Stimulated activated memory B cell treated with anti-CD40 and anti-IgM and Interleukin-4, amounts not matched to agents 10 μg/mL and 1 μg/mL and 100 μg/mL, for 72 hours (primary cell): ENCODE data around the gene FUNDC2.

ENCODE experiments used
- ATAC-seq: fragments of 150-1000 bp; cut with Tn5 transposase; 2 replicates; pipeline ENCODE4 v1.10.0; 2021
- H3K27ac Mint-ChIP-seq: one replicate; pipeline ENCODE4 v1.8.0; 2022; ENCODE audit warnings: mild to moderate bottlenecking, mixed read lengths
- H3K27me3 Mint-ChIP-seq: one replicate; pipeline ENCODE4 v1.8.0; 2022; ENCODE audit warnings: mixed read lengths
- H3K36me3 Mint-ChIP-seq: one replicate; pipeline ENCODE4 v1.8.0; 2022; ENCODE audit warnings: mixed read lengths
- H3K4me1 Mint-ChIP-seq: one replicate; pipeline ENCODE4 v1.8.0; 2022; ENCODE audit warnings: mixed read lengths
- H3K4me3 Mint-ChIP-seq: one replicate; pipeline ENCODE4 v1.8.0; 2022; ENCODE audit warnings: mild to moderate bottlenecking, moderate library complexity, mixed read lengths
- H3K9me3 Mint-ChIP-seq: one replicate; pipeline ENCODE4 v1.8.0; 2022; ENCODE audit warnings: mixed read lengths

The FUNDC2 gene

DNA sequence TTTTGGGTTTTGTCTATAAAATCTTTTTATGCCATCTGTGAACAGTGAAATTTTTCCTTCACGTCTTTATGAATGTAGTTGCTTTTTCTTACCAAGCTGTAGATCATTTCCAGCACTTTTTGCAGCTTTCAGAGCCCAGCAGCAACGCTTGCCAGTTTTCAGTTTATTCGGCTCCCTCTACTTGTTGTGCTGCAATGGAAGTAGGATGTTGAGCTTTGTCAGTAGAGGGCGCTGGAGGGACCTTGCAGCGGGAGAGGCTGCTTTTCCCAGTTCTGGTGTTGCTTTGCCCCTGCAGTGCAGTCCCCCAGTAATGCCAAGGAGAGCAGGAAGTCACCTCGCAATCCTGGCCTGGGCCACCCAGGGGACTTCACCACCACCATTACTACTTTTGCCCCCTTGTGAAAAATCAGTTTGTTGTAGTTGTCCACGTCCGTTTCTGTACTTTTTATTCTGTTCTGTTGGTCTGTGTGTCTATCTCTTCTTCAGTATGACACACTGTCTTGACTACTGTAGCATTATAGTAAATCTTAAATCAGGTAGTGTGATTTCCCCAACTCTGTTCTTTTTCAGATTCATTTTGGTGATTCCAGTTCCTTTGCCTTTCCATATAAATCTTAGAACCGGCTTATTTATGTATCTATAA, 22.5 kb downstream of the FUNDC2 start:
- no peak for ATAC-seq
- no peak overlapping the region for H3K27ac Mint-ChIP-seq
- H3K27me3 Mint-ChIP-seq: no peaks in the 10 kb centered on the region
- no peak overlapping the region for H3K4me3 Mint-ChIP-seq
- H3K9me3 Mint-ChIP-seq: no peaks in the 10 kb centered on the region
- H3K4me1 Mint-ChIP-seq: peaks cover 4% of the 10 kb centered on the region
- H3K36me3 Mint-ChIP-seq: peaks cover 27% of the 10 kb centered on the region

DNA sequence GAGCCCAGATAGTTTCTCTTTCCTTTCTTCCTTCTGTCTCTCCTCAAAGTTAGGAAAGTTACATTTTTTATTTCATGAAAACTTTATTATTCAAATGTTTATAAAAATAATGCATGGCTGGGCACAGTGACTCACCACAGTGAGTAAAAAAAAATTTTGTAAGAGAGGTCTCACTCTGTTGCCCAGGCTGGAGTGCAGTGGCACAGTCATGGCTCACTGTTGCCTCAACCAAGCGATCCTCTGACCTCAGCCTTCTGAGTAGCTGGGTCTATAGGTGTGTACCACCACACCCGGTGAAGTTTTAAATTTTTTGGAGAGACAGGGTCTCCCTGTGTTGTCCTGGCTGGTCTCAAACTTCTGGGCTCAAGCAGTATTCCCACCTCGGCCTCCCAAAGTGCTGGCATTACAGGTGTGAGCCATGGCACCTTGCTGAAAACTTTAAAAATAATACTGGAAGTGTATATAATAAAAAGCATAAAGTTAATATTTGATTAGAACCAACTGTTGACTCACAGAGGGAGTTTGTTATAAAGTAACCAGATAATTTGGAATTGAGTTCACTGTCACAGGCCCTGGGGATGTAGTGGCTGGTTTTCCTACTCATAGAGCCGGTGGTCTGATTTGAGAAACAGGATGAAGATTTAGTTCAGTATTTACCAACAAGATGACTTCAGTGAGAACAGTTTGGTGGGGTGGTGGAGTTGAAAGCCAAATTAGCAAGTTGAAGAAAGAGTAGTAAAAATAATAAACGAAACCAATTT, 26.3 kb downstream of the FUNDC2 start:
- Mint-ChIP-seq H3K36me3 (peaks cover 10% of the 10 kb centered on the region), H3K27ac (peak overlapping the region; percentile 48), H3K4me3 (no peak overlapping the region), H3K9me3 (no peaks in the 10 kb centered on the region), H3K4me1 (no peaks in the 10 kb centered on the region), H3K27me3 (no peaks in the 10 kb centered on the region)
- ATAC-seq: no peak

DNA sequence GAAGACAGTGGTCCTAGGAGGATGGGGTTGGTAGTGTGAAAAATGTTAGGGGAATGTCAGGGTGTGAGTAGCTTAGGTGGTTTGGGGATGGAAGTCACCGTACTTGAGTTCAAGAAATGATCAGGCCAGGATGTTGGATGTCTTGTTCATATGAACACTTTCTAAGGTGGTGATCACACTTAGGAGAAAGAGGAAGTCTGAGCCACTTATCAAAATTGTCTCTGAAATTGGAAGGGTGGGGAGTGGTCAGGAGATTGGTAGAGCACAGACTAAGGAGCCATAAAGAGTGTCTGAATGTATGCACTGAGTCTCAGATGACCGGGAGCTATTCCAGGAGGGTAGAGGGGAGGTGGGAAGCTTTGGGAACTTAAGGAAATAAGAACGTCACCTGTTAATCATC, 27.0 kb downstream of the FUNDC2 start:
- peaks cover 10% of the 10 kb centered on the region for H3K36me3 Mint-ChIP-seq
- no peak for ATAC-seq
- no peaks in the 10 kb centered on the region for H3K9me3 Mint-ChIP-seq
- no peaks in the 10 kb centered on the region for H3K4me1 Mint-ChIP-seq
- H3K27ac Mint-ChIP-seq: peak overlapping the region; percentile 48
- H3K27me3 Mint-ChIP-seq: no peaks in the 10 kb centered on the region
- no peak overlapping the region for H3K4me3 Mint-ChIP-seq

DNA sequence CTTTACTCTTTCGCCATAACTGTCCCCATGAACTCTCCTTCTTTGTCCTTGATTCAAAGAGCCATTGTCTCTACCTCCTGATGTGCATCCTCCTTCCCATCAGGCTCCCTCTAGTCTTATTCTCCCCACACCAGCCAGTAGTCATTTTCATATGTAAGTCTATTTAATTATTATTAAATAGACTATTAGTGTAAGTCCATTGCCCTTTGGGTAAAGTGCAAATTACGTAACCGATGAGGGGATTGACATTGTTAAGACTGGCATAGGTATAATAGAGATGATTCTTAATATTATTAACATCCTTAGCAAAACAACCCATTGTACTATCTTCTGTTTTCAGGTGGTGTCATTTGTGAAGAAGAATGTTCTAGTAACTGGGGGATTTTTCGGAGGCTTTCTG, 27.6 kb downstream of the FUNDC2 start:
- Mint-ChIP-seq H3K4me3 (no peak overlapping the region), H3K27me3 (no peaks in the 10 kb centered on the region), H3K9me3 (no peaks in the 10 kb centered on the region), H3K4me1 (no peaks in the 10 kb centered on the region), H3K36me3 (peaks cover 10% of the 10 kb centered on the region), H3K27ac (no peak overlapping the region)
- no peak for ATAC-seq

DNA sequence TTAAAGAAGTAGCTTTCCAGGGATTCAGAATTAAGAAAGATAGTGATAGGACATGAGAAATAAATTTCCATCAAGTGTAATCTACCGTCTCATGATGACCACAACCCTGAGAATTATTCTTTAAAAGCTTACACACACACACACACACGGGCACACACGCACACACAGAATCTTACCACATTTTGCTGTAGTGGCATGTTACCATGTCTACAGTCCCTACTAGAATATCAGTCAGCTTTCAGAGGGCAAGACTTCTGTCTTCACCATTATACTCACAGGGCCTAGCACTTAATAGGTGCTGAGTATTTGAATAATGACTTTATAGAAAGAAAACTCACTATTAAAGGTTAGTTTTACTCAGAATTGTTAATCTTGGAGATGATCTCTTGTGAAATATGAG, 28.9 kb downstream of the FUNDC2 start:
- no peak overlapping the region for H3K4me3 Mint-ChIP-seq
- H3K27me3 Mint-ChIP-seq: no peaks in the 10 kb centered on the region
- H3K4me1 Mint-ChIP-seq: no peaks in the 10 kb centered on the region
- H3K9me3 Mint-ChIP-seq: no peaks in the 10 kb centered on the region
- peaks cover 10% of the 10 kb centered on the region for H3K36me3 Mint-ChIP-seq
- ATAC-seq: no peak
- H3K27ac Mint-ChIP-seq: no peak overlapping the region

DNA sequence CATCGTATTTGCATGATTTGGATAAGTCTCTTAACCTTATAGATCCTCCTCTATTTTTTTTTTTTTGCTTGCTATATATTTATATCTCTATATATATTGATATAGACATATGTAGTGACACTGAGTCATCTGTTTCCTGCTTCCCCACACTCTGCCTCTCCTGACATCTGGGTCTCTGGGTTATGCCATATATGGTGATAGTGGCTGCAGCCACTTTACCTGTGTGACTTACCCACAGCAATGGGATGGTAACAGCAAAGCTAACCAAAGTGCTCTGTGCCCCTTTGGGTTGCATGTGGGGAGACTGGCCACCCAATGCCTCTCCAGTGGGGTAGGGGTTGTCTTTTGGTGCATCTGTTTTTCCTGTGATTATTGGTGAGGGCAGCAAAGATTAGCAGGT, 29.8 kb downstream of the FUNDC2 start:
- ATAC-seq: no peak
- no peak overlapping the region for H3K4me3 Mint-ChIP-seq

DNA sequence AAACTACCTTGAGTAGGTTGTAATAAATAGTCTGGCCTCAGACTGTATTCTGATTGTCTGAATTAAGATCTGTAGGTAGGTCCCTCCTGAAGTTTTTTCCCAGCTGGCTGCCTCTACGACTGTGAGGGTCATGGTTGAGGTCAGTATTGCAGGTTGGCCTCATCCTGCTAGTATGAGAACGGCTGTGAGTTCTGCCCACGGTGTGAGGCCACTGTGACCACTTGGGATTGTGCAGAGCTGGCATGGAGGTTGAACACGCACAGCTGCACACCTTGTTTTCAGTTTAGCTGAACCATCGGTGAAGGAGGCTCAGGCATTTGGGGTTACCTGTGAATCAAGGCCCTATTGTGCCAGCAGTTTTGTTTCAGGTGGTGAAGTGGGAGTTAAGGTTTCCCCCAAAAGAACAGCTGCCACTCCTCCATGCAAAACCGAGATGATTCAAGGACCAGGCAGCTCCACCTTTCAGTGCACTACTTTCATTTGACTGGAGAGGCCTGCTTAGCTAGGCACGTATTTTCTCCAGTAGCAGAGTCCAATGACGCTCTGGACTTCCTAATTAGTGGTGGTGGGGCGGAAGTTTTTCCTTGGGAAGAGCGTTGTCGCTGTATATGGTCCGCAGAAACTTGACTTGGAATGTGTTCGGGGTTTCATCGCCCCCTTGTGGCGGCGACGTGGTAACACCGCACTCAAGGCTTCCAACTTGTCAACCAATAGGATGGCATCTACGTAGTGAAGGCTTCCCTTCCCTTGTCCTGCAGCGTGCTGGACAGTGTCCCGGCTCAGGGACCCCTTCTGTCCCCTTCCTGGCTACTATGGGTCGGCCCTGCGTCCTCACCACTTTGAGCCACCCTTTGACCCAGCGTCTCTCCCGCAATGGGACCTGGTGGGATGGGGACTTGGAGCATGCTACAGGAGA, 30.5 kb downstream of the FUNDC2 start:
- ATAC-seq: no peak
- Mint-ChIP-seq H3K4me3 (peak overlapping the region; percentile 51), H3K27me3 (no peaks in the 10 kb centered on the region), H3K9me3 (no peaks in the 10 kb centered on the region), H3K36me3 (peaks cover 10% of the 10 kb centered on the region), H3K4me1 (no peaks in the 10 kb centered on the region), H3K27ac (no peak overlapping the region)

More for the DNA sequence above, 29.8 kb downstream of the FUNDC2 start:
- Mint-ChIP-seq H3K4me1 (no peaks in the 10 kb centered on the region), H3K27ac (no peak overlapping the region), H3K36me3 (peaks cover 10% of the 10 kb centered on the region), H3K9me3 (no peaks in the 10 kb centered on the region), H3K27me3 (no peaks in the 10 kb centered on the region)

DNA sequence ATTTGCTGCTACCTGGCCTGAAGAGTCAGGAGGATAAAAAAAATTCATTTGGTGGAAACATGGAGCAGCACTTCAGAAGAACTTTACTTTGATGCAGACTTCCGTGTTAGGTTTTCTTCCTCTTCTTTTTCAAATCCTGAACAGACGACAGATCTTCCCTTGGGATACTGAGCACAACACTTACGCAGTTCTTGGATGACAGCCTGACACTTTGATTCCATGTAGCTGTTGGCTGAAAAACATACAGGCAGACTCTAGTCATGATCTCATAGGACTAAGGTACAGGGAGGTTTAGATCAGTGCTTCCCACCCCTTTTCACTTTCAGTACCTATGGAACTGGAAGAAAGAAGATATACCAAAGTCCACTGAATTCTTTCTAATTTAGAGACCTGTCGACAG, 35.1 kb downstream of the FUNDC2 start:
- Mint-ChIP-seq H3K9me3 (no peaks in the 10 kb centered on the region), H3K4me3 (no peak overlapping the region), H3K27me3 (no peaks in the 10 kb centered on the region), H3K36me3 (no peaks in the 10 kb centered on the region), H3K4me1 (no peaks in the 10 kb centered on the region), H3K27ac (no peak overlapping the region)
- no peak for ATAC-seq

DNA sequence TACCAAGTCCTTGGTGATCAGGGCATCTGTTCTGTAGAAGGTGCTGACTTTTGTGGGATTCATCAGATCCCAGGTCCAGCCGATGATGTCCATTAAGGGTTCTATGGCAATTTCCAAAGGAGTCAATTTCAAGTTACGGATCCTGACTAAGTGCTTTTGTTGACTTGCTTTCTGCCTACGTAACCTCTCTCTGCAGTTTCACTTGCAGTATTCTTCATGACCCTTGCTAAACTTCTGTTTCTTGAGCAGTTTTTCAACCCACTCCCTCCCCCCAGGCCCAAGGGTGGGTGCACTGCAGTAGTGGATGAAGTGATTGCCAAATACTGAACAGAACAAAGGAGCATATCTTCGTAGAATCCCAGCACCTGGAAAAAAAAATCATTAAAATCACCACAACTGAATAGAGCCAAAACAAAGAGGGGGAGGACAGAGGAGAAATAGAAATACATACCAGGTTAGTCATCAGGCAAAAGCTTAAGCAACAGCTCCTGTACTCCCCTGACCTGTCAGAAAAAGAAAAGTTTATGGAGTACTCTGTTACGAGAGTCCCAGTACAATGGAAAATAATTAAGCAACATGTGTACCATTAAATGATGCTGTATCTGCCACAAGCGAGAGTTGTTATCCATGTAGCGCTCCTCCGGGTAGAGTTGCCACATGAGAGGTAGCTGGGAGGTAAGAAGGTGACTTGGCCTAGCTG, 38.5 kb downstream of the FUNDC2 start:
- H3K4me1 Mint-ChIP-seq: peaks cover 12% of the 10 kb centered on the region
- no peak overlapping the region for H3K4me3 Mint-ChIP-seq
- ATAC-seq: no peak
- no peaks in the 10 kb centered on the region for H3K36me3 Mint-ChIP-seq
- no peaks in the 10 kb centered on the region for H3K9me3 Mint-ChIP-seq
- H3K27ac Mint-ChIP-seq: no peak overlapping the region
- no peaks in the 10 kb centered on the region for H3K27me3 Mint-ChIP-seq

DNA sequence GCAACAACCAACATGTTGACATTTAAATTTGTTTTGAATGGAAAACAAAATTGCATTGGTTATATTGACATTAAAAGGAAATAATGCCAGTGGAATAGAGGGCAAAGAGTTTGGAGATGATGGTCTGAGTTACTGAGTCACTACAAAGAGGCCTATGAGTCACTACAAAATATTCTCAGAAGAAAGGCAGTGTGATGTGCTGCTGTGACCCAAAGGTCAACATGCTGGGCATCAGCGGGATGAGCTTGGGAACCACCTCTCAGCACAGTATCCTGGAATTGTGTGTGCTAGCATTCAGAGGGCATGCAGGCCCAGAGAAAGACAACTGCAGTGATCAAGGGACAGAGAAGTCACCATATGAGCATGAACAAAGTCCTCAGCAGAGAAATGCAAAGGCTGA, 41.5 kb downstream of the FUNDC2 start:
- Mint-ChIP-seq H3K9me3 (no peaks in the 10 kb centered on the region), H3K4me3 (no peak overlapping the region), H3K4me1 (peaks cover 19% of the 10 kb centered on the region), H3K27ac (no peak overlapping the region), H3K36me3 (peaks cover 6% of the 10 kb centered on the region), H3K27me3 (no peaks in the 10 kb centered on the region)
- ATAC-seq: no peak

DNA sequence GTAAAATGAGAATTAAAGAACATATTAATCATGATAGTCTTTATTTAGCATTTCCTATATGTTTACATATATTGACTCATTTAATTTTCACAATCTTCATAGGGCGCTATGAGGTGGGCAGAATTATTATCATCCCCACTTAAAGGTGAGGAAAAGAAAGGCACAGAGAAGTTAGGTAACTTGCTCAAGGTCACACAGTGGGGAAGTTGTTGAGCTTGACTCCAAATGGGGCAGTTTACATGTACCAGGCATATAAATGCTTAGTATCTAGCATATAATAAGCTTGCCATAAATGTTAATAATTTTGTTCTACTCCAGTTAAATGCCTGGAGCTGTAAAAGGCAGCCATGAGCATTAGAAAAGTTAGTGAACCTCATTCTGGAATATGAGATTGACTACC, 42.8 kb downstream of the FUNDC2 start:
- Mint-ChIP-seq H3K27me3 (no peaks in the 10 kb centered on the region), H3K27ac (peak overlapping the region; percentile 92), H3K4me1 (peaks cover 32% of the 10 kb centered on the region), H3K9me3 (no peaks in the 10 kb centered on the region), H3K36me3 (peaks cover 19% of the 10 kb centered on the region), H3K4me3 (peak overlapping the region; percentile 85)
- ATAC-seq: no peak

DNA sequence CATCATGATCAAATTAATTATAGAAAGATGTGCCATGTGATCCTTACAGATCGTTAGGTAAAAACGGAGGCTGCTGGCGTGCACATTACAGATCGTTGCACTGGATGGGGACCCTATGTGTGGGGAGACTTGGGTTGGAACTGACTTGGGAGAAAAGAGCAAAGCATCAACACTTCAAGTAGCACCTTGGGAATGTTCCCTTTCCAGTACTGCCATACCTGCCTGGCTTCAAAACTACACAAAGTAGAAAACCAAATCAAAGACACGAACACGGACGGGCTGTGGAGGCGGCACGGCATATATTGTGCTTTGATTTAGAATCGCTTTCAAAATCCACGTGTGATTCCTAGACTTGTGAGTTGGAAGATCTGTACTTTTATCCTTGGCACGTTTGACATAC, 43.4 kb downstream of the FUNDC2 start:
- Mint-ChIP-seq H3K9me3 (no peaks in the 10 kb centered on the region), H3K36me3 (peaks cover 21% of the 10 kb centered on the region), H3K27me3 (no peaks in the 10 kb centered on the region), H3K4me1 (peaks cover 35% of the 10 kb centered on the region), H3K4me3 (peak overlapping the region; percentile 85), H3K27ac (peak overlapping the region; percentile 92)
- ATAC-seq: no peak

DNA sequence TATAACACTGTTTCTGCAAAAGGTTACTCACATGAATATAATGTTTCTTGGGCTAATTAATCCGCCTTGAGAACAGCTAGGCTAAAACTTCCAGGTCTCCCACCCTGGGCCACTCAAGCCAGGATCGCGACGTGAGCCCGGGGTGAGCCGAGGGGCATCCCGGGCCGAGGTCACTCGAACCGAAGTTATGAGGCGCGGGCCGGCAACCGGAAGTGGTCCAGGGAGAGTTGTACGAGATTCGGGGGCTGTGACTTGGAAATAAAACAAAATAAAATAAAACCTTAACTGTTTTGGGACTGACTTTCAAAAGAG, 44.0 kb downstream of the FUNDC2 start:
- H3K4me1 Mint-ChIP-seq: peaks cover 40% of the 10 kb centered on the region
- no peaks in the 10 kb centered on the region for H3K27me3 Mint-ChIP-seq
- H3K27ac Mint-ChIP-seq: peak overlapping the region; percentile 92
- ATAC-seq: peak; percentile 28
- peak overlapping the region; percentile 85 for H3K4me3 Mint-ChIP-seq
- peaks cover 27% of the 10 kb centered on the region for H3K36me3 Mint-ChIP-seq
- H3K9me3 Mint-ChIP-seq: no peaks in the 10 kb centered on the region

DNA sequence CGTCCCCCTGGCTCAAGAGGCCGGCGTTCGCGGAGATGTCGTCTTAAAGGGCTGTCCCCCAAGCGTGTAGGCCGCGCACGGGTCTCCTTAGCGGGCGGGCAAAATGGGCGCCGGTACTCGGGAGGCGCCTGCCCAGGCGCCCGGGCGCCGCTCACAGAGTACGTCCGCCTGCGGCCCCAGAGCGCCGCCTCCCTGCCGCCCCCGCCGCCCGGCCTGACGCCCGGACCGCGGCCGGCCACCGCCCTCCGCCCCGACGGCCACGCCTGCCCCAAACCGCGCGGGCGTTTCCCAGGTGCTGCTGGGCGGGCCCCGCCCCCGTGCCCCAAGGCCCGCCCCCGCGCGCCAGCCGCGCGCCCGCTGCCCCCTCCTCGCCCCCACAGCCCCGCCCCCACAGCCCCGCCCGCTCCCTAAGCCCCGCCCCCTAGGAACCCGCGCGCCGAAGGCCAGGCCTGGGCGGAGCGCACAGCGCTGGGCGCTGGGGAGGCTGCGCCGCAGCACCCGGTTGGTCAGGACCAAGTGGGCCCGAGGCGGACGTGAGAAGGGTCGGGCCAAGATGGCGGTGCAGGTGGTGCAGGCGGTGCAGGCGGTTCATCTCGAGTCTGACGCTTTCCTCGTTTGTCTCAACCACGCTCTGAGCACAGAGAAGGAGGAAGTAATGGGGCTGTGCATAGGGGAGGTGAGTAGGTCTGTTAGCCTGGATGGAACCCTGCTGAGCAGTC, 44.5 kb downstream of the FUNDC2 start, which contains the start of the genes BRCC3, CMC4 and MTCP1:
Gene BRCC3, plus strand, starts transcription at position 534 of the 719 bp plus-strand sequence. Its CDS starts 20 bp downstream, at position 554.
Gene CMC4, minus strand, starts transcription at position 162 of the 719 bp plus-strand sequence. CDS start 7,113 bp downstream, outside the sequence.
Gene MTCP1, minus strand, starts transcription at position 162 of the 719 bp plus-strand sequence. CDS start 5,126 bp downstream, outside the sequence.
- H3K27ac Mint-ChIP-seq: peak within 1 kb of the TSS; percentile 92
- peak; percentile 97 for ATAC-seq
- no peaks in the 10 kb centered on the region for H3K9me3 Mint-ChIP-seq
- peaks cover 29% of the 10 kb centered on the region for H3K36me3 Mint-ChIP-seq
- H3K4me3 Mint-ChIP-seq: peak within 1 kb of the TSS; percentile 95
- H3K27me3 Mint-ChIP-seq: no peaks in the 10 kb centered on the region
- H3K4me1 Mint-ChIP-seq: peaks cover 40% of the 10 kb centered on the region
